Liver (tissue), 9 donors: Measurements from ENCODE around the gene DPP7. TPM values are rescaled to one million over a fixed set of nuclear protein-coding genes. Genes with fewer than 3 reads are reported as not detected.

Experiments used
- DNase-seq: peaks from one replicate; pipeline ENCODE4 v3.0.0-alpha.2; 2017; ENCODE audit warnings: low spot score
- H3K27ac ChIP-seq, 2 donors: one replicate each; pipeline ENCODE4 v1.7.0; 2013; ENCODE audit warnings: inconsistent platforms in 2 of 2, low read length in 2 of 2, control low read depth in 1 of 2, low read depth in 1 of 2, mild to moderate bottlenecking in 1 of 2
- H3K27me3 ChIP-seq, 4 donors: one replicate each; pipeline versions ENCODE4 v1.6.1 to v1.7.0; 2013; ENCODE audit warnings: low read length in 3 of 4, inconsistent platforms in 1 of 4, mild to moderate bottlenecking in 1 of 4, moderate library complexity in 1 of 4; ENCODE audit not compliant: control insufficient read depth in 4 of 4, insufficient read depth in 4 of 4
- H3K36me3 ChIP-seq, 4 donors: one replicate each; pipeline versions ENCODE4 v1.6.1 to v1.7.0; 2013; ENCODE audit warnings: low read length in 3 of 4, mild to moderate bottlenecking in 3 of 4, low read depth in 1 of 4, moderate library complexity in 1 of 4; ENCODE audit not compliant: control insufficient read depth in 4 of 4, insufficient read depth in 3 of 4
- H3K4me1 ChIP-seq, 4 donors: one replicate each; pipeline versions ENCODE4 v1.6.1 to v1.7.0; 2013; ENCODE audit warnings: low read length in 3 of 4, mild to moderate bottlenecking in 3 of 4, moderate library complexity in 1 of 4; ENCODE audit not compliant: control insufficient read depth in 4 of 4, insufficient read depth in 4 of 4
- H3K4me3 ChIP-seq, 3 donors: one replicate each; pipeline versions ENCODE4 v1.6.1 to v1.7.0; 2013; ENCODE audit warnings: low read length in 3 of 3, control low read depth in 1 of 3, low read depth in 1 of 3, mild to moderate bottlenecking in 1 of 3
- H3K9ac ChIP-seq, 2 donors: one replicate each; pipeline ENCODE4 v1.7.0; 2013; ENCODE audit warnings: low read length in 2 of 2, mild to moderate bottlenecking in 2 of 2, moderate library complexity in 2 of 2, control low read depth in 1 of 2, low read depth in 1 of 2
- H3K9me3 ChIP-seq, 4 donors: one replicate each; pipeline versions ENCODE4 v1.6.1 to v1.7.0; 2013; ENCODE audit warnings: low read length in 3 of 4; ENCODE audit not compliant: control insufficient read depth in 4 of 4
- FOXA1 ChIP-seq: IDR thresholded peaks from 2 replicates; pipeline ENCODE4 v1.6.1; 2016; ENCODE audit warnings: antibody characterized with exemption
- FOXA2 ChIP-seq: IDR thresholded peaks from 2 replicates; pipeline ENCODE4 v1.6.1; 2016; ENCODE audit warnings: antibody characterized with exemption
- GABPA ChIP-seq, 2 donors: IDR thresholded peaks in 1 of 2; conservative IDR thresholded peaks in 1 of 2; 2 replicates each; pipeline ENCODE4 v1.6.1; 2016; ENCODE audit warnings: antibody characterized with exemption in 2 of 2, mild to moderate bottlenecking in 1 of 2, moderate library complexity in 1 of 2
- HNF4G ChIP-seq: IDR thresholded peaks from 2 replicates; pipeline ENCODE4 v1.6.1; 2016; ENCODE audit warnings: antibody characterized with exemption
- JUND ChIP-seq, 2 donors: IDR thresholded peaks; 2 replicates each; pipeline ENCODE4 v1.6.1; 2016; ENCODE audit warnings: antibody characterized with exemption in 2 of 2
- MAX ChIP-seq: IDR thresholded peaks from 2 replicates; pipeline ENCODE4 v1.6.1; 2016; ENCODE audit warnings: antibody characterized with exemption
- NR2F2 ChIP-seq: IDR thresholded peaks from 2 replicates; pipeline ENCODE4 v1.6.1; 2016; ENCODE audit warnings: antibody characterized with exemption
- REST ChIP-seq: IDR thresholded peaks from 2 replicates; pipeline ENCODE4 v1.6.1; 2016; ENCODE audit warnings: antibody characterized with exemption, mild to moderate bottlenecking
- RXRA ChIP-seq, 2 donors: IDR thresholded peaks; 2 replicates each; pipeline ENCODE4 v1.6.1; 2017 to 2018; ENCODE audit warnings: antibody characterized with exemption in 2 of 2, mild to moderate bottlenecking in 1 of 2
- SP1 ChIP-seq: IDR thresholded peaks from 2 replicates; pipeline ENCODE4 v1.6.1; 2018; ENCODE audit warnings: antibody characterized with exemption, mild to moderate bottlenecking
- TAF1 ChIP-seq: conservative IDR thresholded peaks from 2 replicates; pipeline ENCODE4 v1.6.1; 2016; ENCODE audit warnings: antibody characterized with exemption, mild to moderate bottlenecking
- YY1 ChIP-seq: IDR thresholded peaks from 2 replicates; pipeline ENCODE4 v1.6.1; 2016; ENCODE audit warnings: antibody characterized with exemption, mild to moderate bottlenecking
- WGBS: extraction: QIAGEN DNeasy Blood & Tissue Kit; methylation state at CpG from one replicate; pipeline ENCODE4 v1.1.7; 2013; 5-methylcytosine and 5-hydroxymethylcytosine counted together
- polyA plus RNA-seq, 2 donors: library from polyadenylated mRNA; stranded (reverse) in 1 of 2; unstranded in 1 of 2; fragments of 200-250 nt in 1 of 2; fragments of >200 nt in 1 of 2; fragmentation: Nextera tagmentation in 1 of 2; extraction: Ambion mirVana in 1 of 2; gene quantifications; one replicate each; pipeline versions ENCODE4 v1.2.1 to v1.2.3, GENCODE V29; 2013 to 2015
- total RNA-seq, 2 donors: library from RNA; depleted of rRNA; stranded (reverse); fragments of >200 nt; gene quantifications; one replicate each; pipeline ENCODE4 v1.2.3, GENCODE V29; 2014
- TF ChIP-seq, protein P1 (sequence below): fragments of 150-350 bp; IDR thresholded peaks from 2 replicates; pipeline ENCODE4 v1.5.1; 2017; ENCODE audit warnings: improper control_type of control experiment, low read depth, low read length; ENCODE audit not compliant: missing input control
- TF ChIP-seq, protein P2 (sequence below): IDR thresholded peaks from 2 replicates; pipeline ENCODE4 v1.6.1; 2016; ENCODE audit warnings: antibody characterized with exemption
- TF ChIP-seq, protein P3 (sequence below): IDR thresholded peaks from 2 replicates; pipeline ENCODE4 v1.6.1; 2016; ENCODE audit warnings: antibody characterized with exemption
- donor health status: healthy.
- donor health status: healthy.
- donor health status: healthy.
- donor health status: healthy.
- donor health status: healthy.

The DPP7 gene
- total and polyA plus RNA-seq, 4 donors, result 25.0 to 71.1 (median 50.7) TPM

DNA sequence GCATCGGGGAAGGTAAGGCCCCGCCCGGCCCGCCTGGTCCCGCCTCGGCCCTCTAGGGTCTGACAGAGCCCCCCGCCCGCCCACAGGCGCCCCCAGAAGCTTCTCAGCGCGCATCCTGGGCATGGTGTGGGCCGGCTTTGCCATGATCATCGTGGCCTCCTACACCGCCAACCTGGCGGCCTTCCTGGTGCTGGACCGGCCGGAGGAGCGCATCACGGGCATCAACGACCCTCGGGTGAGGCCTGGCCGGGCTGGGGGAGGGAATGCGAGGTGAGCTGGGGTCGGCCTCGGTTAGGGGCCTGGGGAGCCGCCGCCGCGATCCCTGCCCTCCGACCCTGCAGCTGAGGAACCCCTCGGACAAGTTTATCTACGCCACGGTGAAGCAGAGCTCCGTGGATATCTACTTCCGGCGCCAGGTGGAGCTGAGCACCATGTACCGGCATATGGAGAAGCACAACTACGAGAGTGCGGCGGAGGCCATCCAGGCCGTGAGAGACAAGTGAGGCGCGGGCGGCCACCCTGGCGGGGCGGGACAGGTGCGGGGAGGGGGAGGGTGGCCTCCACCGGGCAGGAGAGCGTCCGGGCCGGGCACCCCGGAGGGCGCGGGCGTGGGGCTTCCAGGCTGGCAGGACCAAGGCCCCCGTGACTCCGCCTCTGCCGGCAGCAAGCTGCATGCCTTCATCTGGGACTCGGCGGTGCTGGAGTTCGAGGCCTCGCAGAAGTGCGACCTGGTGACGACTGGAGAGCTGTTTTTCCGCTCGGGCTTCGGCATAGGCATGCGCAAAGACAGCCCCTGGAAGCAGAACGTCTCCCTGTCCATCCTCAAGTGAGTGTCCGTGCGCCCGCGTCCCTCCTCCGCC lies 48.2 kb upstream of the DPP7 start:
- Histone ChIP-seq H3K36me3 (no peaks in the 10 kb centered on the region), H3K27me3 (peaks cover 4 to 21% (median 14%) of the 10 kb centered on the region in 4 donors), H3K9ac (no peak overlapping the region), H3K27ac (no peak overlapping the region), H3K4me1 (peaks cover 0 to 9% (median 4%) of the 10 kb centered on the region in 4 donors), H3K4me3 (no peak overlapping the region), H3K9me3 (no peaks in the 10 kb centered on the region)
- no peak for DNase-seq
- 10% methylated on average over 74 of the region's 74 CpGs for WGBS
- no peak for TF ChIP-seq HNF4G
- TF ChIP-seq, protein P1, sequence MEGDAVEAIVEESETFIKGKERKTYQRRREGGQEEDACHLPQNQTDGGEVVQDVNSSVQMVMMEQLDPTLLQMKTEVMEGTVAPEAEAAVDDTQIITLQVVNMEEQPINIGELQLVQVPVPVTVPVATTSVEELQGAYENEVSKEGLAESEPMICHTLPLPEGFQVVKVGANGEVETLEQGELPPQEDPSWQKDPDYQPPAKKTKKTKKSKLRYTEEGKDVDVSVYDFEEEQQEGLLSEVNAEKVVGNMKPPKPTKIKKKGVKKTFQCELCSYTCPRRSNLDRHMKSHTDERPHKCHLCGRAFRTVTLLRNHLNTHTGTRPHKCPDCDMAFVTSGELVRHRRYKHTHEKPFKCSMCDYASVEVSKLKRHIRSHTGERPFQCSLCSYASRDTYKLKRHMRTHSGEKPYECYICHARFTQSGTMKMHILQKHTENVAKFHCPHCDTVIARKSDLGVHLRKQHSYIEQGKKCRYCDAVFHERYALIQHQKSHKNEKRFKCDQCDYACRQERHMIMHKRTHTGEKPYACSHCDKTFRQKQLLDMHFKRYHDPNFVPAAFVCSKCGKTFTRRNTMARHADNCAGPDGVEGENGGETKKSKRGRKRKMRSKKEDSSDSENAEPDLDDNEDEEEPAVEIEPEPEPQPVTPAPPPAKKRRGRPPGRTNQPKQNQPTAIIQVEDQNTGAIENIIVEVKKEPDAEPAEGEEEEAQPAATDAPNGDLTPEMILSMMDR, result peak; percentile 23

DNA sequence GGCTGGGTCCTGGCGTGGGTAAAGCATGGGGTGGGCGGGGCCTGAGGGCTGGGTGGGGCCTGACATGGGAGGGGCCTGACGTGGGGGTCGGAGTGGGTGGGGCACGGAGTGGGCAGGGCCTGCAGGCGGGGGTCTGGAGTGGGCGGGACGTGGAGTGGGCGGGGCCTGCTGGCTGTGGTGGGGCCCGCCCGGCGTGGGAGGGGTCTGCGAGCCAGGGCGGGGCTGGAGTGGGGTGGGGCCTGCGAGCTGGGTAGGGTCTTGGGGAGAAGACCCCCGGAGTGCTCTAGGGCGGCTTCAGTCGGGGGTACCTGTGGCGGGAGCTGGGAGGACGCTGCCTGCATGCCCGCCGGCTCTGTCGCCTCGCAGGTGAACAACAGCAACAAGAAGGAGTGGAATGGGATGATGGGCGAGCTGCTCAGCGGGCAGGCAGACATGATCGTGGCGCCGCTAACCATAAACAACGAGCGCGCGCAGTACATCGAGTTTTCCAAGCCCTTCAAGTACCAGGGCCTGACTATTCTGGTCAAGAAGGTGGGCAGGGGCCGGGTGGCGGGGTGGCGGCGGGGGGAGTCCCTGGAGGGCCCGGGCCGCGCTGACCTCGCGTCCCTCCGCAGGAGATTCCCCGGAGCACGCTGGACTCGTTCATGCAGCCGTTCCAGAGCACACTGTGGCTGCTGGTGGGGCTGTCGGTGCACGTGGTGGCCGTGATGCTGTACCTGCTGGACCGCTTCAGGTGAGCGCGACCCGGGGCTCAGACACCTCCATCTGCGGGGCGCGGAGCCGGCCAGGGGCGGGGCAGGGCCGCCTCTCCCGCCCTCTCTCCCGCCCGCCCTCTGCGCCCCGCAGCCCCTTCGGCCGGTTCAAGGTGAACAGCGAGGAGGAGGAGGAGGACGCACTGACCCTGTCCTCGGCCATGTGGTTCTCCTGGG lies 47.3 kb upstream of the DPP7 start:
- no peak for DNase-seq
- Histone ChIP-seq H3K36me3 (no peaks in the 10 kb centered on the region), H3K27ac (no peak overlapping the region), H3K9ac (no peak overlapping the region), H3K9me3 (no peaks in the 10 kb centered on the region), H3K4me3 (no peak overlapping the region), H3K27me3 (peaks cover 9 to 15% (median 14%) of the 10 kb centered on the region in 4 donors), H3K4me1 (peaks cover 0 to 9% (median 3%) of the 10 kb centered on the region in 4 donors)
- 9% methylated on average over 70 of the region's 71 CpGs for WGBS
- no peak for TF ChIP-seq YY1
- TF ChIP-seq, protein P2, sequence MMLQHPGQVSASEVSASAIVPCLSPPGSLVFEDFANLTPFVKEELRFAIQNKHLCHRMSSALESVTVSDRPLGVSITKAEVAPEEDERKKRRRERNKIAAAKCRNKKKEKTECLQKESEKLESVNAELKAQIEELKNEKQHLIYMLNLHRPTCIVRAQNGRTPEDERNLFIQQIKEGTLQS, result no peak
- no peak for TF ChIP-seq SP1
- TF ChIP-seq, protein P3, sequence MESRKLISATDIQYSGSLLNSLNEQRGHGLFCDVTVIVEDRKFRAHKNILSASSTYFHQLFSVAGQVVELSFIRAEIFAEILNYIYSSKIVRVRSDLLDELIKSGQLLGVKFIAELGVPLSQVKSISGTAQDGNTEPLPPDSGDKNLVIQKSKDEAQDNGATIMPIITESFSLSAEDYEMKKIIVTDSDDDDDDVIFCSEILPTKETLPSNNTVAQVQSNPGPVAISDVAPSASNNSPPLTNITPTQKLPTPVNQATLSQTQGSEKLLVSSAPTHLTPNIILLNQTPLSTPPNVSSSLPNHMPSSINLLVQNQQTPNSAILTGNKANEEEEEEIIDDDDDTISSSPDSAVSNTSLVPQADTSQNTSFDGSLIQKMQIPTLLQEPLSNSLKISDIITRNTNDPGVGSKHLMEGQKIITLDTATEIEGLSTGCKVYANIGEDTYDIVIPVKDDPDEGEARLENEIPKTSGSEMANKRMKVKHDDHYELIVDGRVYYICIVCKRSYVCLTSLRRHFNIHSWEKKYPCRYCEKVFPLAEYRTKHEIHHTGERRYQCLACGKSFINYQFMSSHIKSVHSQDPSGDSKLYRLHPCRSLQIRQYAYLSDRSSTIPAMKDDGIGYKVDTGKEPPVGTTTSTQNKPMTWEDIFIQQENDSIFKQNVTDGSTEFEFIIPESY, result no peak
- TF ChIP-seq, protein P1, result no peak
- TF ChIP-seq FOXA2, result no peak
- TF ChIP-seq REST, result no peak
- TF ChIP-seq RXRA (IDR thresholded peaks at IDR 0.05), result no peak
- TF ChIP-seq NR2F2, result no peak
- TF ChIP-seq MAX, result no peak
- no peak for TF ChIP-seq TAF1
- no peak for TF ChIP-seq HNF4G
- no peak for TF ChIP-seq JUND (IDR thresholded peaks at IDR 0.05)
- TF ChIP-seq FOXA1, result no peak
- TF ChIP-seq GABPA (IDR thresholded peaks at IDR 0.05 in 1 of 2, conservative IDR thresholded peaks at IDR 0.05 in 1 of 2), result no peak
